T-helper 17 cell (primary cell): ENCODE results near the gene ADAP2. TPM values are rescaled to one million over a fixed set of nuclear protein-coding genes. Genes with fewer than 3 reads are reported as not detected.
"Not testable (repeated sequence)": the region's sequence is repeated elsewhere in the genome, so short reads cannot be mapped to it uniquely, and the experiment has no call there.

ENCODE experiments used
- ATAC-seq: fragments of 150-1000 bp; cut with Tn5 transposase; 2 replicates; pipeline ENCODE4 v1.10.0; 2021; ENCODE audit warnings: mild to moderate bottlenecking, moderate library complexity
- DNase-seq, 3 donors: peaks; one replicate each; pipeline versions ENCODE4 v3.0.0 to v3.0.0-alpha.2; 2020 to 2021
- H3K9me3 ChIP-seq: one replicate; pipeline ENCODE4 v1.7.0; 2013; ENCODE audit warnings: low read length, mild to moderate bottlenecking; ENCODE audit not compliant: control insufficient read depth, poor library complexity, severe bottlenecking
- H3K27ac Mint-ChIP-seq: one replicate; pipeline ENCODE4 v1.8.0; 2022; ENCODE audit warnings: mild to moderate bottlenecking, moderate library complexity, mixed read lengths
- H3K27me3 Mint-ChIP-seq: one replicate; pipeline ENCODE4 v1.8.0; 2022; ENCODE audit warnings: mixed read lengths
- H3K36me3 Mint-ChIP-seq: one replicate; pipeline ENCODE4 v1.8.0; 2022; ENCODE audit warnings: low read depth, mixed read lengths
- H3K4me1 Mint-ChIP-seq: one replicate; pipeline ENCODE4 v1.8.0; 2022; ENCODE audit warnings: mild to moderate bottlenecking, mixed read lengths
- H3K4me3 Mint-ChIP-seq: one replicate; pipeline ENCODE4 v1.8.0; 2022; ENCODE audit warnings: mild to moderate bottlenecking, moderate library complexity, mixed read lengths
- total RNA-seq, 4 donors: library from RNA in 2 of 4; stranded (reverse) in 2 of 4; gene quantifications; one replicate each; pipeline ENCODE4 v1.2.3 and lab custom pipeline; 2022 to 2026

The ADAP2 gene
- total RNA-seq, 2 donors from 2014 or later = 0.42 to 1.1 TPM

DNA sequence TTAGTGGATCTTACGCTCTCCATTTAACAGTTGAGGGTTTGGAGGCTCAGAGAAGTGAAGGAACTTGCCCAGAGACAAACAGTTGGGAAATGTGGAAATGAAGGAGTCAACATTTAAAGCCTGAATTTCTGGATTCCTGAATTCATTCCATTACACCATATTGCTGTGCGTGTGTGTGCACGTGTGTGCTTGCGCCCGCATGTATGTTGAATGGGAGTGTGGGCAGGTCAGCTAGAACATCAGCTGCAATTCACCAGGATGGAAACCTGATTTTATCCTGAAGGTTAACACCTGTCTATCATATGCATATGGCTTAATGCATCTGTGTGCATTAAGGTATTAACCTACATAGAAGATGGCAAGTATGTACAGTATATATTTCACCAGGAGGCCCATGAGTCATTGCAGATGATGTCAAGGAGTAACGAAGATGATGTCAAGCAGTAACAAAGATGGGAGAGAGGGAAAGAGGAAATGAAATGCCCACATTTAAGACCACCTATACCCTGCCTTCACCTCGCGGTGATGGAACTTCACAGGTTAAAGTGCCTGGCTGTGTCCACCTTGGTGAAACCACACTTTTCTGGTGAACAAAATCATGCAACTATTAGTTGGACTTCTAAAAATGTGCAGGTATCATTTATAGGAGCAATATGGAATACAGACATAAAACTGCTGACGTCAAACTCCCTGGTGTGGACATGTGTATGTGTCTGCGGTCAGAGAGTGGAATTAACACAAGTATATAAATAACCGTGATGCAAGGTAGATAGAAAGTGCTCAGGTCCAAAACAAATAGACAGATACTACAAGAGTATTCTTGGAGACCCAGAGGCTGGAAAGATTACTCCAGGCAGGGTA is 832 bp upstream of the ADAP2 start:
- H3K4me1 Mint-ChIP-seq = peaks cover 11% of the 10 kb centered on the region
- H3K4me3 Mint-ChIP-seq = peak overlapping the region; percentile 83
- H3K27ac Mint-ChIP-seq = no peak overlapping the region
- ATAC-seq (no peak), DNase-seq (no peak)
- peaks cover 4% of the 10 kb centered on the region for H3K36me3 Mint-ChIP-seq
- no peaks in the 10 kb centered on the region for H3K9me3 ChIP-seq
- H3K27me3 Mint-ChIP-seq = peaks cover 43% of the 10 kb centered on the region

DNA sequence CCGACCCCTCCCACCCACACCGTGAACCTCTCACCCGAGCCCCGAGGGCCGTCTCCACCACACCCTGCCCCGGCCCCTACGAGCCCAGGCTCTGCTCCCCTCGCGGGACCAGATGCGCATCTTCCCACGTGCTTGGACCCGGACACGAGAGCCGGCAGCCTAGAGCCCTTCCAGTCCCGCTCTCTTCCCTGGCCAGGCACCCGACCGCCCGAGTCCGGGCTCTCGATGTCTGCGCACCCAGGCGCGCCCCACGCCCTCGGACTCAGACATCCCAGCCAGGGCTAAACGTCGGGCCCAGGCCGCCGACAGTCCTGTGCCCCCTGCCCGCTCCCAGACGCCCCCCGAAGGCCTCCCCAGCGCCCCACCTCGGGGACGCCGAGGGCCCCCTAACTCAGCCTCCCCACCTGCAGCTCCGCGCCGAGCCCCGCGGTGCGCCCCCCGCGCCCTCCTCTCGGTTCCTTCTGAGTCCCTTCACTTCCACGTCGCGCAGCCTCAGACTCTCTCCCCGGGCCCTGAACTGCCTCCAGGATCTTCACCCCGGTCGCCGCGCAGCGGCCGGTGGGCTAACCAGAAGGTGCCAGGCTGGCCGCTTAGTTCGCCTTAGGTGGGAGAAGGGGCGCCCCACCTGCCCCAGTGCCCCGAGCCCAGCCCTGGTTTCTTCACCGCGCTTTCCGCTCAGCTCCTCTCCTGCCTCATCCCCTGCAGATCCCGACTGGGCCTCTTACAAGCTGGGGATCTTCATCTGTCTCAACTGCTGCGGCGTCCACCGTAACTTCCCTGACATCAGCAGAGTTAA is 688 bp downstream of the ADAP2 start:
- peaks cover 11% of the 10 kb centered on the region for H3K4me1 Mint-ChIP-seq
- ATAC-seq (peak; percentile 28), DNase-seq (no peak)
- H3K36me3 Mint-ChIP-seq = peaks cover 6% of the 10 kb centered on the region
- H3K4me3 Mint-ChIP-seq = peak overlapping the region; percentile 87
- H3K9me3 ChIP-seq = no peaks in the 10 kb centered on the region
- H3K27me3 Mint-ChIP-seq = peaks cover 58% of the 10 kb centered on the region
- H3K27ac Mint-ChIP-seq = no peak overlapping the region

DNA sequence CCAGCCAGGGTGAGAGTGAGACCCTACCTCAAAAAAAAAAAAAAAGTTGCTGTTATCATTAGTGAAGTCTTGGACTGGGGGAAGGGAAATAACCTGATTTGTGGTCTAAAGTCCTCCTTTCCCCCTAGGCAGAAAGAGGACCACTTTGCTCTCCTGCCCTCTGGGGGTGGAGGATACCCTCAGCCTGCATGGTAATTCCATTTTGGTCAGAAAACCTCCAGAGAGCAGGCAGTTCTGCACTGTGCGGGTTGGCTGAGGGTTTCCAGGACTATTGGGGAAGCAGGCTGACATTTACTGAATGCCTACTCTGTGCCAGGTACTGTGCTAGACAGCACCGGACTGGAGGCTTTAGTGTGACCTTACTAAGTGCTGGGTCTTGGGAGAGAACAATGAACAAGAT is 2.6 kb downstream of the ADAP2 start:
- no peaks in the 10 kb centered on the region for H3K9me3 ChIP-seq
- no peak overlapping the region for H3K4me3 Mint-ChIP-seq
- H3K27me3 Mint-ChIP-seq = peaks cover 58% of the 10 kb centered on the region
- H3K36me3 Mint-ChIP-seq = peaks cover 6% of the 10 kb centered on the region
- H3K27ac Mint-ChIP-seq = no peak overlapping the region
- DNase-seq (no peak), ATAC-seq (no peak)
- H3K4me1 Mint-ChIP-seq = peaks cover 11% of the 10 kb centered on the region

DNA sequence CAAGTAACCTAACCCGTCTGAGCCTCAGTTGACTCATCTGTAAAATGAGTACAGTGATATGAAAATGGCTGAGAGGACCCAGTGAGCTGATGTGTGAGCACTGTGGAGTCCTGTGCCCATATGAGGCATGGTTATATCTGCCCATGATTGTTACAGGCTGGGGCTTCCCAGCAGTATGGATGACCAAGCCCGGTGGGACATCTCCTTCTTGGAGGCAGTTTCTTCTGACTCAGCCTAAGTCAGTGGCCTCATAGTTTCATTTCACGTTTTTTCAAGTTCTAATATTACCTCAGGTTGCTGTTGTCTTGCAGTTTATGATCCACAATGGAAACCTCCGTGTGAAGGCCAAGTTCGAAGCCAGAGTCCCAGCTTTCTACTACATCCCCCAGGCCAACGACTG is 4.8 kb downstream of the ADAP2 start:
- DNase-seq (no peak), ATAC-seq (no peak)
- H3K4me1 Mint-ChIP-seq = peaks cover 7% of the 10 kb centered on the region
- H3K4me3 Mint-ChIP-seq = no peak overlapping the region
- H3K36me3 Mint-ChIP-seq = peaks cover 6% of the 10 kb centered on the region
- H3K9me3 ChIP-seq = no peaks in the 10 kb centered on the region
- H3K27ac Mint-ChIP-seq = no peak overlapping the region
- peaks cover 46% of the 10 kb centered on the region for H3K27me3 Mint-ChIP-seq

DNA sequence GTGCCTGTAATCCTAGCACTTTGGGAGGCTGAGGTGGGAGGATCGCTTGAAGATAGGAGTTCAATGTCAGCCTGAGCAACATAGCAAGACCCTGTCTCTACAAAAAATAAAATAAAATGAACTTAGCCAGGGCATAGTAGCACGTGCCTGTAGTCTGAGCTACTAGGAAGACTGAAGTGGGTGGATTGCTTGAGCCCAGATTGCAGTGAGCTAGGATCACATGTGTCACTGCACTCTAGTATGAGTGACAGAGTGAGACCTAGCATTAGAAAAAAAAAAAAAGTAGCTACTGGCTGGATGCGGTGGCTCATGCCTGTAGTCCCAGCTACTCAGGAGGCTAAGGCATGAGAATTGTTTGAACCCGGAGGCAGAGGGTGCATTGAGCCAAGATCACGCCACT is 6.0 kb downstream of the ADAP2 start:
- Mint-ChIP-seq H3K27me3 (peaks cover 42% of the 10 kb centered on the region), H3K27ac (no peak overlapping the region), H3K4me3 (no peak overlapping the region), H3K4me1 (peaks cover 2% of the 10 kb centered on the region), H3K36me3 (peaks cover 4% of the 10 kb centered on the region)
- H3K9me3 ChIP-seq = no peaks in the 10 kb centered on the region
- DNase-seq (no peak), ATAC-seq (no peak)

DNA sequence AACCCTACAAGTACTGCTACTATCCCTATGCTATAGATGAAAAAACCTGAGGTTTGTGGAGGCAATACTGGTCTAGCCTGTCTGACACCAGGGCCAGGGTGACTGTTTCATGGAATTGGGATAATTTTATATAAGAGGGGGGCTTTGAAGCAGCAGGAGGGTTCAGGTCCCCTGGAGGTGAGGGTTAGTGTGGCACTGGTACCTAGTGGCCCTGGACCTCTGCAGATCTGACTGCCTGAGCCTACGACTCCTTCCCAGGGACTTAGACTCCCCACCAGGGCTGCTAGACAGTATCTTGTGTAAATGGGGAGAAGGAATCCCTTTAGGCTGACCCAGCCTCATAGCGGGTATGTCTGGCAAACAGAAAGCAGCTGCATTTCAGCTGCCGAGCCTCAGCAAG is 6.8 kb downstream of the ADAP2 start:
- DNase-seq (no peak), ATAC-seq (no peak)
- H3K9me3 ChIP-seq = no peaks in the 10 kb centered on the region
- Mint-ChIP-seq H3K27me3 (peaks cover 38% of the 10 kb centered on the region), H3K27ac (no peak overlapping the region), H3K36me3 (peaks cover 2% of the 10 kb centered on the region), H3K4me1 (no peaks in the 10 kb centered on the region), H3K4me3 (no peak overlapping the region)

DNA sequence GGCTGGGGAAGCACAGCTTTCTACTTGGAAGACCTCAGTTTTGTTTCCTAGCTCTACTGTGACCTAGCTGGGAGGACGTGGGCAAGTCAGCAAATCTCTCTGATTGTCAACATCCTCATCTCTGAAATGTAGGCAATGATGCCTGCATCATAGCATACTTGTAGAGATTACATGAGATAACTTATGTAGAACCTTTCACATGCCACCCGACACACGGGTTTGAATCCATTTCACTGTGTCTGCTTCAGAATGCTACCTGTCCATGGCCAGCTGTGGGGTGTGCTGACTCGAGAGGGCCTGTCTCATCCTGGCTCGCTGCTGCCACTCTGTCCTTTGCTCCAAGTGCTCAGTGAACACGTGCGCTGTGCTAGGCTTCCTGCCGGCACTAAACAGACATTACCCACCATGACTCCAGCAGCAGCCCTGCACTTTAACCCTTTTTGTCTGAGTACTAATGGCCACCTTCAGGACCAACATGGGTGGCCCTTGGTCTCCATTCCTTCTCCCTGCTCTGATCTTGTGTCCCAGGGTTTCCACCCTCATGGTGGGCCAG is 7.4 kb downstream of the ADAP2 start:
- DNase-seq = no peak
- H3K9me3 ChIP-seq = no peaks in the 10 kb centered on the region
- no peak for ATAC-seq
- peaks cover 2% of the 10 kb centered on the region for H3K36me3 Mint-ChIP-seq
- peaks cover 33% of the 10 kb centered on the region for H3K27me3 Mint-ChIP-seq
- H3K27ac Mint-ChIP-seq = no peak overlapping the region
- H3K4me3 Mint-ChIP-seq = no peak overlapping the region
- H3K4me1 Mint-ChIP-seq = no peaks in the 10 kb centered on the region

DNA sequence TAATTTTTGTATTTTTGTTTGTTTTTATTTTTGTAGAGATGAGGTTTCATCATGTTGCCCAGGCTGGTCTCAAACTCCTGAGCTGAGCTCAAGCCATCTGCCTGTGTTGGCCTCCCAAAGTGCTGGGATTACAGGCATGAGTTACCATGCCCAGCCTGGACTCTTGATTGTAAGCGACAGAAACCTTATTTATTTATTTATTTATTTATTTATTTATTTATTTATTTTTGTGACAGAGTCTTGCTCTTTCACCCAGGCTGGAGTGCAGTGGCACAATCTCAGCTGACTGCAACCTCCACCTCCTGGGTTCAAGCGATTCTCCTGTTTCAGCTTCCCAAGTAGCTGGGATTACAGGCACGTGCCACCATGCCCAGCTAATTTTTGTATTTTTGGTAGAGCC is 8.1 kb downstream of the ADAP2 start:
- H3K36me3 Mint-ChIP-seq, ATAC-seq, H3K9me3 ChIP-seq, H3K27ac Mint-ChIP-seq, H3K4me3 Mint-ChIP-seq, DNase-seq, H3K4me1 Mint-ChIP-seq: not testable (repeated sequence)
- peaks cover 29% of the 10 kb centered on the region for H3K27me3 Mint-ChIP-seq

DNA sequence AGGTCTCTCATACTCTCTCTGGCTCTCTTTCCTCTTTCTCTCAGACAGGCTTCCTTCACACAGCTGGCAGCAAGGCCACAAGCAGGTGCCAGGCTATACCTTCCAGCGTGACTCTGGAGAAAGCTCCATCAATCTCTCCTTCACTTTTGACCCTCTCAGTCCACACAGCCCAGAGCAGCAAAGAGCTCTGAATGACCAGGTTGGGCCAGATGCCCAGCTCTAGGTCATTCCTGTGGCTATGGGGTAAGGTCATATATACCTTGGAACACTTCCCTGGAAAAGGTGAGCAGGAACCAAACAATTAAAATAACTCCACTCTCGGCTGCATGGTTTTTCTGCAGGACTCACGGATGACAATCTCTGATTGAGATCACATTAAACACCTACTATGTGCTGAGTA is 8.8 kb downstream of the ADAP2 start:
- H3K4me3 Mint-ChIP-seq = no peak overlapping the region
- H3K4me1 Mint-ChIP-seq = no peaks in the 10 kb centered on the region
- H3K27ac Mint-ChIP-seq = no peak overlapping the region
- H3K27me3 Mint-ChIP-seq = peaks cover 27% of the 10 kb centered on the region
- peaks cover 2% of the 10 kb centered on the region for H3K36me3 Mint-ChIP-seq
- DNase-seq (no peak), ATAC-seq (no peak)
- no peaks in the 10 kb centered on the region for H3K9me3 ChIP-seq

DNA sequence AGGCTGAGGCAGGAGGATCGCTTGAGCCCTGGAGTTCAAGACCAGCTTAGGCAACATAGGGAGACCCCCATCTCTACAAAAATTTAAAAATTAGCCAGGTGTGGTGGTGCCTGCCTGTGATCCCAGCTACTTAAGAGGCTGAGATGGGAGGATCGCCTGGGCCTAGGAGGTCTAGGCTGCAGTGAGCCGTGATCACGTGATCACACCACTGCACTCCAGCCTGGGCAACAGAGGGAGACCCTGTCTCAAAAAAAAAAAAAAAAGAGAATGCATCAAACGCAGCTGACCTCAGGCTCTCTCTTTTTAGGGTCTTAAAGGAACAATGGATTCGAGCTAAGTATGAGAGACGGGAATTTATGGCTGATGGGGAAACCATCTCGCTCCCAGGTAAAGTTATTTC is 9.8 kb downstream of the ADAP2 start:
- H3K4me3 Mint-ChIP-seq, H3K27ac Mint-ChIP-seq, DNase-seq: not testable (repeated sequence)

DNA sequence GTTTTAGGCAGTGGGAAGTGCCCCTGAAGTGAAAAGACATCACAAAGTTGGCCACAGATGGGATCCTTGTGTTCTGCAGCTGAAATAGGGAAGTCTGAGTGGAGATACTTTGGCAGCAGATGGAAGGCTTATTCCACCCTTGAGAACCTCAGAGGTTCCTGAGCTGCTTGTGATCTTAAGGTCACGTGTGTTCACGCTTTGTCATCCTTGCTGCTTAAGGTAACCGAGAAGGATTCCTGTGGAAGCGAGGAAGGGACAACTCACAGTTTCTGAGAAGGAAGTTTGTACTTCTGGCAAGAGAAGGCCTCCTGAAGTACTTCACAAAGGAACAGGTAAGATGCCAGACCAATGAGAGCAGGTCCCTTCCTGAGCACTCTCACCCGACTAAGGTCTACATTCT is 12.2 kb downstream of the ADAP2 start:
- ATAC-seq (no peak), DNase-seq (no peak)
- H3K9me3 ChIP-seq = no peaks in the 10 kb centered on the region
- Mint-ChIP-seq H3K36me3 (no peaks in the 10 kb centered on the region), H3K4me1 (no peaks in the 10 kb centered on the region), H3K4me3 (no peak overlapping the region), H3K27me3 (peaks cover 4% of the 10 kb centered on the region), H3K27ac (no peak overlapping the region)

More for the DNA sequence above, 9.8 kb downstream of the ADAP2 start:
- H3K27me3 Mint-ChIP-seq = peaks cover 17% of the 10 kb centered on the region
- H3K9me3 ChIP-seq, H3K36me3 Mint-ChIP-seq, H3K4me1 Mint-ChIP-seq, ATAC-seq: not testable (repeated sequence)

DNA sequence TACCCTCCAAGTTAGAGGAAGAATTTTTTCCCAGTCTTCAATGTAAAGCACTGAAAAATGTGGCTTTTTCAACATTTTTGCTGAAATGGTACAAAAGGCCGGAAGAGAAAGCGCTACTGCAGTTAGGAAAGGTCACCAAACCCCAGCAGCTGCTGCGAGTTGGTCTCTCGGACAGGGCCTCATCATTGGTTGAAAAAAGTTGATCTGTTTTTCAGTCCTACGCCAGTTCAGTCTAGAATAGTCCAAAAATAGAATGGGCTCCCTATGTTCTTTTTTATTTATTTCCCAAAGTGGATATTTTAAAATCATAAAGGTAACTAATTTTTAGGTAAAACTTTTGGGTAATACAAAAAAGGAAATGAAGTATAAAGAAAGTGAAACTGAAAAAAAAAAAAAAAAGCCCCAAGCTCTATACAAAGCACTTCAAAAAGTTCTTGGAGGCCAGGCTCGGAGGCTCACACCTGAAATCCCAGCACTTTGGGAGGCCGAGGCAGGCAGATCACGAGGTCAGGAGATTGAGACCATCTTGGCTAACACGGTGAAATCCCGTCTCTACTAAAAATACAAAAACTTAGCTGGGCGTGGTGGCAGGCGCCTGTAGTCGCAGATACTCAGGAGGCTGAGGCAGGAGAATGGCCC is 17.4 kb downstream of the ADAP2 start:
- Mint-ChIP-seq H3K4me1 (peaks cover 4% of the 10 kb centered on the region), H3K4me3 (peak overlapping the region; percentile 47), H3K27me3 (no peaks in the 10 kb centered on the region), H3K27ac (no peak overlapping the region), H3K36me3 (no peaks in the 10 kb centered on the region)
- no peak for DNase-seq
- no peak for ATAC-seq
- H3K9me3 ChIP-seq = no peaks in the 10 kb centered on the region
